AG10803 (cell line): ENCODE measurements around the gene KDM4B.

ENCODE experiments used
- DNase-seq: peaks from one replicate; pipeline ENCODE4 v3.0.0; 2010; ENCODE audit warnings: low read depth
- H3K4me3 ChIP-seq: 2 replicates; pipeline ENCODE4 v1.5.1; 2011; ENCODE audit warnings: mild to moderate bottlenecking, low read length, control low read depth
- TF ChIP-seq, protein P1 (sequence below): conservative IDR thresholded peaks from 2 replicates; pipeline ENCODE4 v1.5.1; 2011; ENCODE audit warnings: mild to moderate bottlenecking, low read length, control low read depth, inconsistent platforms

Gene KDM4B

DNA sequence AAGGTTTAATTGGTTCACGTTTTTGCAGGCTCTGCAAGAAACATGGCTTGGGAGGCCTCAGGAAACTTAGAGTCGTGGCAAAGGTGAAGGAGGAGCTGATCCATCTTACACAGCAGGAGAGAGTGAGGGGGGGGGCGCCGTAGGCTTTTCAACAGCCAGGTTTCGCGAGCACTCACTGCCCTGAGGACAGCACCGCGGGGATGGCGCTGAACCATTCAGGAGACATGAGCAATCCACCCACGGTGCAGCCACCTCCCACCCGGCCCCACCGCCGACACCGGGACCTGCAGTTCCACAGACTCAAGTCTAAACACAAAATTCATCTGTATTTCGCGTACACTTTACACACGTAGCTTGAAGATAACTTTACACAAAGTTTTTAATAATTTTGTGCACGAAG, 73.6 kb downstream of the KDM4B start:
- no peak for DNase-seq
- H3K4me3 ChIP-seq, result no peak overlapping the region
- TF ChIP-seq, protein P1, sequence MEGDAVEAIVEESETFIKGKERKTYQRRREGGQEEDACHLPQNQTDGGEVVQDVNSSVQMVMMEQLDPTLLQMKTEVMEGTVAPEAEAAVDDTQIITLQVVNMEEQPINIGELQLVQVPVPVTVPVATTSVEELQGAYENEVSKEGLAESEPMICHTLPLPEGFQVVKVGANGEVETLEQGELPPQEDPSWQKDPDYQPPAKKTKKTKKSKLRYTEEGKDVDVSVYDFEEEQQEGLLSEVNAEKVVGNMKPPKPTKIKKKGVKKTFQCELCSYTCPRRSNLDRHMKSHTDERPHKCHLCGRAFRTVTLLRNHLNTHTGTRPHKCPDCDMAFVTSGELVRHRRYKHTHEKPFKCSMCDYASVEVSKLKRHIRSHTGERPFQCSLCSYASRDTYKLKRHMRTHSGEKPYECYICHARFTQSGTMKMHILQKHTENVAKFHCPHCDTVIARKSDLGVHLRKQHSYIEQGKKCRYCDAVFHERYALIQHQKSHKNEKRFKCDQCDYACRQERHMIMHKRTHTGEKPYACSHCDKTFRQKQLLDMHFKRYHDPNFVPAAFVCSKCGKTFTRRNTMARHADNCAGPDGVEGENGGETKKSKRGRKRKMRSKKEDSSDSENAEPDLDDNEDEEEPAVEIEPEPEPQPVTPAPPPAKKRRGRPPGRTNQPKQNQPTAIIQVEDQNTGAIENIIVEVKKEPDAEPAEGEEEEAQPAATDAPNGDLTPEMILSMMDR, result no peak

DNA sequence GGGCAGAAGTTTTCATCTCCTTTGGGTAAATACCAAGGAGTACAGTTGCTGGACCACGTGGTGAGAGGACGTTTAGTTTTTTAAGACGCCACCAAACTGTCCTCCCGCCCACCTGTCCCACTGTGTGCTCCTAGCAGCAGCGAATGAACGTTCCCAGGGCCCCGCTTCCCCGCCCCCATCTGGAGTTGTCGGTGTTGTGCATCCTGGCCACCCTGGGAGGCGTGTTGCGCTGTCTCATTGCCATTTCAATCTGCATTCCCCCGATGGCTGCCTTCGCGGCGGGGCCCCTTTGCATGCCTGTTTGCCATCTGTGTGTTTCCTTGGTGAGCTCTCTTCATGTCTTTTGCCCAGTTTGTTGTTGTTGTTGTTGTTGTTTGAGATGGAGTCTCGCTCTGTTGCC, 76.1 kb downstream of the KDM4B start:
- TF ChIP-seq, protein P1, result no peak
- DNase-seq, result no peak
- H3K4me3 ChIP-seq, result no peak overlapping the region

DNA sequence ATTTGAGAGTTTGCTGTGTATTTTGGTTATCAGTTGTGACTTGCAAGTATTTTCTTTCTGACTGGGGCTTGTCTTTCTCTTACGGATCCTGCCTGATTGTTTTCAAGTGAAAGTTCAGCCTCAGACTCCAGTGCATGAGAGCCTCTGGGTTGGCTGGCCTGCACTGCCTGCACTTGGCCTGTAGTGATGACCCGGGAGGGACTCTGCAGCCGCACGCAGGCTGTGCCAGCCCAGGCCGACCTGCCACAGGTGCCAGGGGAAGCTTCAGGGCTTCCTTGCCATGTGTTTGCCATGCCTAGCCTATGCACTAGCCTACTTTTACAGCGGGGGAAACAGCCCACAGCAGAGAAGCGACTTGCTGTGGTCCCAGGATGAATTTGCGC, 77.0 kb downstream of the KDM4B start:
- H3K4me3 ChIP-seq, result no peak overlapping the region
- no peak for DNase-seq
- TF ChIP-seq, protein P1, result no peak

DNA sequence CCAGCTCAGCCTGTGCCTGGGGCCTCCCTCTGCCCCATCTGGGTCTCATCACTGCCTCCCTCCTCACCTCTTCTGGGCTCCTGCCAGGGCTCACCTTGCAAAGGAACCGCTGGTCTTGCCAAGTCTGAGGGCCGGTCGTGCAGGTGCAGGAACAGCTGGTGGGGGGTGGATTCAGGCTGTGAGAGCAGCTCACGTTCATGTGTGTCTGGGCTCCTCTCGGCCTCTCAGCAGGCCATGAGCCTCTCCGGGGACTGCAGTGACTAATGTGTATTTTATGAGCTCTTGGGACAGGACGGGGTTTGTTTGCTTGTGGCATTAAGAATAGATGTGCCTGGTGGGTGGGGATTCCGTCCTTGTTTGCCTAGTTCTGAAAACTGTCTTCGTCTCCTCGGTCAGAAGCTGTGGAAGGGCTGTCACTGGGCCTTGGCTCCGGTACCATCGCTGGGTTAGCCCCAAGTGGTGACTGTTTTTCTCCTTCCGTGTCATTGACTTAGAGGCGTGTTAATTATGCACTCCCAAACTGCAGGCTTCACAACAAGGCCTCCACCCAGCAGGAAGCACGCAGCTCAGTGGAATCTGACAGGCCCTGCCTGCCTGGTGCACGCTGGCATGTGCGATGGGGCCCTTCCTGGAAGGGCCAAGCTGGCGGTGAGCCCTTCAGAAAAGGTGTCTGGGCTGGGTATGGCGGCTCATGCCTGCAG, 77.6 kb downstream of the KDM4B start:
- TF ChIP-seq, protein P1, result no peak
- DNase-seq, result peak; percentile 76
- H3K4me3 ChIP-seq, result no peak overlapping the region

DNA sequence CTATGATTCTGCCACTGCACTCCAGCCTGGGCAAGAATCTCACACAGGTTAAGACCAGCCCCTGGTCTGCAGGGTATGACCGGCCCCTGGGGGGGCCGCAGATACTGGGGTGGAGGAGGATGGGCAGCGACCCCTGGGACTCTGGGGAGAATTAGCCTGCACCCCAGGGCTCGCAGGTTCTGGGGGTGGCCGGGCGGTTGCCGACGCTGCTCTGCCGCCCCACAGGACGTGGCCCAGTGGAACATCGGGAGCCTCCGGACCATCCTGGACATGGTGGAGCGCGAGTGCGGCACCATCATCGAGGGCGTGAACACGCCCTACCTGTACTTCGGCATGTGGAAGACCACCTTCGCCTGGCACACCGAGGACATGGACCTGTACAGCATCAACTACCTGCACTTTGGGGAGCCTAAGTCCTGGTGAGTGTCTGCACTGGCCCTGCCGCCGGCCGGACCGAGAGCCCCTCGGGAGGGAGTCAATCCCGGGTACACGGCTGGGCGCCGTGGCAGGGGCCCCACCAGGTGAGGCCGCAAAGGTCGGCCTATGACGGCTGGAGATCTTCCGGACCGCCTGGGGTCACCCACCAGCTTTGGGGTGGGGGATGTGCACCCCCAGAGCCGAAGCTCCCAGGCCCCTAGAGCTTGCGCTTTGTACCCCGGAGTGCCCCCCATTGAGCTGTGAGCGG, 78.5 kb downstream of the KDM4B start:
- H3K4me3 ChIP-seq, result no peak overlapping the region
- TF ChIP-seq, protein P1, result no peak
- no peak for DNase-seq

DNA sequence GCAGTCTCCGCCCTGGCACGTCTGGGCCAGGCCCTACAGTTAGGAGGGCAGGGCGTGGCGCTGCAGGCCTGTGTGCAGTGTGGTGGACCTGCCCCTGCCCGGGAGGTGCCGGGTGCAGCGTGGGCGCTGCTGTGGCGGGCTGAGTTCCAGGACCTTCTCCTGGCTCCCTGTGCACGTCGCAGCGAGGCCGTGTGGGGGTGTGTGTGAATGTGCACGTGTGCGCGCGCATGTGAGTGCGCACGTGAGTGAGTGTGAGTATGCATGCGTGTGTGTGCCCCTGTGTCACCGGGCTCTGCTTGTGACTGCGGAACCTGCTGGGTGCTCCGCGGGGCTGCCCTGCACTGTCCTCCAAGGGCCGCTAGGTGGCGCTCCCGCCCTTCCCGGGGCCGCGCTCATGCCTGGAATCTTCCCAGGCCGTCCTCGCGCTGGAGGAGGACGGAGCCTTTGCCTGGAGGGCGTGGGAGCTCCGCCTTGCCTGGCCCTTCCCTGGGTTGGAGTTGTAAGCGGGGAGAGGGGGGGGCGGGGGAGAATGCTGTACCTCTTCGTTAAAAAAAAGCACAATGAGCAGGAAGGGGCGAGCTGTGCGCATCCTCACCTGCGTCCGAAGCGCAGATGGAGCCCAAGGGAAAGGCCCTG, 79.3 kb downstream of the KDM4B start:
- H3K4me3 ChIP-seq, result peak overlapping the region; percentile 15; the same call in 1 of the 2 replicates
- TF ChIP-seq, protein P1, result peak; percentile 93
- DNase-seq, result peak; percentile 79
